Liver (tissue), 3 donors: ENCODE results near the gene CCL18.

Source experiments
- NR2F2 ChIP-seq: IDR thresholded peaks from 2 replicates; pipeline ENCODE4 v1.6.1; 2016; ENCODE audit warnings: antibody characterized with exemption
- TAF1 ChIP-seq: conservative IDR thresholded peaks from 2 replicates; pipeline ENCODE4 v1.6.1; 2016; ENCODE audit warnings: antibody characterized with exemption, mild to moderate bottlenecking
- TF ChIP-seq, protein P1 (sequence below): fragments of 150-350 bp; IDR thresholded peaks from 2 replicates; pipeline ENCODE4 v1.5.1; 2017; ENCODE audit warnings: improper control_type of control experiment, low read depth, low read length; ENCODE audit not compliant: missing input control
- donor health status: healthy.
- donor health status: healthy.

DNA sequence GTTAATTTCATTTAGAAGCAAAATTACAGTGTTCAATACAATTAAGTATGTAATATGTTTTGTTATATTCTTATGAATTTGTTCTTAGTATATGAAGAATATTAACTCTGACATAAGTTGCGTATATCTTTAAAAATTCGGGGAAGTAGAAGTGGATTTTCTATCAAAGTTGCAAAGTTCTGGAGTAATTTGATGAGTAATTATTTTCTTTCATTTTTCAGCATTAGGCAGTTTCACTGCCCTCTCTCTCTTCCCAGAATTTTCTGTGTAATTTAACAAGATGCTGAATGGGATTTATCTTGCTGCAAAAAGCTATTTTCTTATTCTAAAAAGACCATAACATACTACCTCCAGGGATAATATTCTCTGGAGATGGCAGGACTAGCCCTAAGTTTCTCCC lies 8.9 kb upstream of the CCL18 start:
- TF ChIP-seq, protein P1, sequence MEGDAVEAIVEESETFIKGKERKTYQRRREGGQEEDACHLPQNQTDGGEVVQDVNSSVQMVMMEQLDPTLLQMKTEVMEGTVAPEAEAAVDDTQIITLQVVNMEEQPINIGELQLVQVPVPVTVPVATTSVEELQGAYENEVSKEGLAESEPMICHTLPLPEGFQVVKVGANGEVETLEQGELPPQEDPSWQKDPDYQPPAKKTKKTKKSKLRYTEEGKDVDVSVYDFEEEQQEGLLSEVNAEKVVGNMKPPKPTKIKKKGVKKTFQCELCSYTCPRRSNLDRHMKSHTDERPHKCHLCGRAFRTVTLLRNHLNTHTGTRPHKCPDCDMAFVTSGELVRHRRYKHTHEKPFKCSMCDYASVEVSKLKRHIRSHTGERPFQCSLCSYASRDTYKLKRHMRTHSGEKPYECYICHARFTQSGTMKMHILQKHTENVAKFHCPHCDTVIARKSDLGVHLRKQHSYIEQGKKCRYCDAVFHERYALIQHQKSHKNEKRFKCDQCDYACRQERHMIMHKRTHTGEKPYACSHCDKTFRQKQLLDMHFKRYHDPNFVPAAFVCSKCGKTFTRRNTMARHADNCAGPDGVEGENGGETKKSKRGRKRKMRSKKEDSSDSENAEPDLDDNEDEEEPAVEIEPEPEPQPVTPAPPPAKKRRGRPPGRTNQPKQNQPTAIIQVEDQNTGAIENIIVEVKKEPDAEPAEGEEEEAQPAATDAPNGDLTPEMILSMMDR: no peak
- TF ChIP-seq NR2F2 (no peak), TAF1 (no peak)
